NCI-H446 treated with DMSO at 0.1 percent for 48 hours (cell line): ENCODE results near the gene CYTH1.
"Not testable (repeated sequence)": the region's sequence is repeated elsewhere in the genome, so short reads cannot be mapped to it uniquely, and the experiment has no call there.

ENCODE experiments used
- DNase-seq: peaks from one replicate; lab custom pipeline; 2025; lab: John Stamatoyannopoulos, UW

Gene CYTH1

GRCh38 chr17:78787444-78787843, 5.4 kb upstream of the CYTH1 start:
- DNase-seq, result no peak

- DNase-seq, result no peak
These were observed 3.6 kb upstream of the CYTH1 start for GRCh38 chr17:78785663-78786057.

GRCh38 chr17:78785011-78785662, 3.1 kb upstream of the CYTH1 start:
- DNase-seq, result no peak

- DNase-seq, result no peak
These were observed 2.3 kb upstream of the CYTH1 start for GRCh38 chr17:78784352-78784751.

- DNase-seq, result no peak
These were observed 1.7 kb upstream of the CYTH1 start for GRCh38 chr17:78783711-78784324.

- DNase-seq, result no peak
These were observed 775 bp downstream of the CYTH1 start for GRCh38 chr17:78781104-78781892.

GRCh38 chr17:78780335-78780734, 1.7 kb downstream of the CYTH1 start:
- DNase-seq, result no peak

- DNase-seq, result no peak
These were observed 2.2 kb downstream of the CYTH1 start for GRCh38 chr17:78779850-78780249.

- DNase-seq, result not testable (repeated sequence)
These were observed 2.8 kb downstream of the CYTH1 start for GRCh38 chr17:78779286-78779651.

GRCh38 chr17:78777881-78778280, 4.2 kb downstream of the CYTH1 start:
- no peak for DNase-seq

- DNase-seq, result no peak
These were observed 7.0 kb downstream of the CYTH1 start for GRCh38 chr17:78774956-78775571.

- DNase-seq, result no peak
These were observed 7.6 kb downstream of the CYTH1 start for GRCh38 chr17:78774453-78774852.

GRCh38 chr17:78771758-78772382, 10.2 kb downstream of the CYTH1 start:
- no peak for DNase-seq

- DNase-seq, result no peak
These were observed 12.8 kb downstream of the CYTH1 start for GRCh38 chr17:78769196-78769773.

- DNase-seq, result no peak
These were observed 14.3 kb downstream of the CYTH1 start for GRCh38 chr17:78767806-78768205.

GRCh38 chr17:78766743-78767294, 15.3 kb downstream of the CYTH1 start:
- no peak for DNase-seq

- DNase-seq, result no peak
These were observed 15.8 kb downstream of the CYTH1 start for GRCh38 chr17:78766225-78766624.

- DNase-seq, result no peak
These were observed 16.3 kb downstream of the CYTH1 start for GRCh38 chr17:78765821-78766220.

GRCh38 chr17:78764871-78765270, 17.2 kb downstream of the CYTH1 start:
- DNase-seq, result no peak

- no peak for DNase-seq
These were observed 18.5 kb downstream of the CYTH1 start for GRCh38 chr17:78763561-78763960.

GRCh38 chr17:78761789-78762406, 20.2 kb downstream of the CYTH1 start:
- DNase-seq, result no peak
